Heart left ventricle (tissue), 16 donors: Measurements from ENCODE around the gene SPINK8. TPM values are rescaled to one million over a fixed set of nuclear protein-coding genes. Genes with fewer than 3 reads are reported as not detected.

Experiments used
- ATAC-seq, 4 donors: fragments of 200-7000 bp; cut with Tn5 transposase; one replicate each; pipeline ENCODE4 v1.9.1; 2020 to 2022; ENCODE audit warnings: moderate library complexity in 4 of 4, mild to moderate bottlenecking in 3 of 4, moderate number of reproducible peaks in 1 of 4
- DNase-seq, 5 donors: peaks; one replicate each; pipeline ENCODE4 v3.0.0-alpha.2; 2020
- H3K27ac ChIP-seq, 12 donors: fragments of 200-600 bp; sonication (generic) in 4 of 12; one replicate each; pipeline versions ENCODE4 v1.5.0 to v1.8.0; 2016 to 2022; ENCODE audit warnings: mild to moderate bottlenecking in 2 of 12
- H3K27me3 ChIP-seq, 9 donors: fragments of 200-600 bp; sonication (generic) in 2 of 9; one replicate each; pipeline versions ENCODE4 v1.5.1 to v1.8.0; 2016 to 2022; ENCODE audit warnings: mild to moderate bottlenecking in 3 of 9
- H3K36me3 ChIP-seq, 9 donors: fragments of 200-600 bp; sonication (generic) in 2 of 9; one replicate each; pipeline versions ENCODE4 v1.5.0 to v1.8.0; 2018 to 2022; ENCODE audit warnings: mild to moderate bottlenecking in 2 of 9
- H3K4me1 ChIP-seq, 12 donors: fragments of 200-600 bp; sonication (generic) in 4 of 12; one replicate each; pipeline versions ENCODE4 v1.5.0 to v1.8.0; 2016 to 2022; ENCODE audit warnings: mild to moderate bottlenecking in 3 of 12
- H3K4me3 ChIP-seq, 12 donors: fragments of 200-600 bp; sonication (generic) in 4 of 12; one replicate each; pipeline versions ENCODE4 v1.5.0 to v1.8.0; 2017 to 2022; ENCODE audit warnings: mild to moderate bottlenecking in 9 of 12, moderate library complexity in 4 of 12
- H3K9me3 ChIP-seq, 12 donors: fragments of 200-600 bp; sonication (generic) in 4 of 12; one replicate each; pipeline versions ENCODE4 v1.5.0 to v1.8.0; 2016 to 2022; ENCODE audit warnings: mild to moderate bottlenecking in 1 of 12
- CTCF ChIP-seq, 12 donors: fragments of 200-600 bp; sonication (generic) in 4 of 12; IDR thresholded peaks; one replicate each; pipeline versions ENCODE4 v1.5.0 to v1.8.0; 2018 to 2022; ENCODE audit warnings: antibody characterized with exemption in 12 of 12, mild to moderate bottlenecking in 5 of 12
- POLR2A ChIP-seq, 2 donors: fragments of 450-650 bp; IDR thresholded peaks; one replicate each; pipeline ENCODE4 v1.6.1; 2017; ENCODE audit warnings: antibody characterized with exemption in 2 of 2, mild to moderate bottlenecking in 2 of 2, moderate library complexity in 2 of 2
- WGBS, 4 donors: extraction: QIAGEN DNeasy Blood & Tissue Kit in 2 of 4; methylation state at CpG; one replicate each; pipeline versions ENCODE4 v1.1.5 to v1.1.7; 2013 to 2018; 5-methylcytosine and 5-hydroxymethylcytosine counted together
- intact Hi-C, 10 donors: fragments of 100-400 bp; cut with DNase I; formaldehyde crosslinking; loops; one replicate each; pipeline versions ENCODE4 v1.11.1 to v1.14.2; 2022
- polyA plus RNA-seq, 2 donors: library from polyadenylated mRNA; stranded (reverse); fragments of 200-250 nt; gene quantifications; one replicate each; pipeline ENCODE4 v1.2.3, GENCODE V29; 2013
- total RNA-seq, 9 donors: library from RNA; depleted of rRNA in 2 of 9; stranded (reverse); fragments of >200 nt in 2 of 9; fragmentation: NEBNext Ultra II Directional in 3 of 9; extraction: Animal tissue kit (Norgen Biotek cat#: 25700) in 3 of 9; gene quantifications; one replicate each; pipeline versions ENCODE4 v1.1.0 to v1.2.4, GENCODE V29; 2016 to 2023
- donor health status: ischemic (EF 13 %, LVEDD 7.1; RV severe dilation, severe dysfunction).
- donor health status: healthy with polysubstance abuse.
- donor health status: DM: no; HTN: yes; CAD: no.
- donor health status: DM: no; HTN: no; CAD: no.
- donor health status: ischemic (EF 25% LVEDD 6.9; RV normal size, moderate dysfunction).
- donor health status: ischemic (EF 25% LVEDD 5.7; RV mildly dilated, moderate dysfunction).
- donor health status: healthy.
- donor health status: DM: yes; HTN: yes; CAD: no.
- donor health status: ischemic (EF 35%, LVEDD 5.7; RV mildly dilated, moderate dysfunction).
- donor health status: nonischemic (EF 11% LVEDD 7.7; RV severe dilation, severe dysfunction).
- donor health status: DM: yes; HTN: yes; CAD: no.
- donor health status: PGD.
- donor health status: ischemic (EF 29% LVEDD 5.4; RV normal size, mild dysfunction).
- donor health status: nonischemic (EF 23%, LVEDD 6.1; RV moderate dilation, normal function).

Gene SPINK8
- total and polyA plus RNA-seq, 11 donors, result not detected

GRCh38 chr3:48318713-48319468, 14.6 kb downstream of the SPINK8 start:
- no peak for ATAC-seq
- 56 to 76% (median 61%) methylated on average over 2 of the region's 2 CpGs for WGBS, 4 donors
- no peaks in the 10 kb centered on the region for H3K27me3 ChIP-seq
- no peak overlapping the region for H3K4me3 ChIP-seq
- no peaks in the 10 kb centered on the region for H3K36me3 ChIP-seq
- H3K9me3 ChIP-seq, result peaks cover 0 to 34% (median 17%) of the 10 kb centered on the region in 12 donors
- no peak for TF ChIP-seq CTCF (IDR thresholded peaks at IDR 0.05)
- no peak for TF ChIP-seq POLR2A (IDR thresholded peaks at IDR 0.05)
- DNase-seq, result no peak
- H3K4me1 ChIP-seq, result no peaks in the 10 kb centered on the region
- intact Hi-C loops, result no loop called here
- H3K27ac ChIP-seq, result no peak overlapping the region

GRCh38 chr3:48314542-48314941, 18.9 kb downstream of the SPINK8 start:
- DNase-seq (no peak), ATAC-seq (no peak)
- H3K4me3 ChIP-seq, result no peak overlapping the region
- TF ChIP-seq POLR2A (IDR thresholded peaks at IDR 0.05) (no peak), CTCF (IDR thresholded peaks at IDR 0.05) (no peak)
- peaks cover 0 to 37% (median 20%) of the 10 kb centered on the region in 12 donors for H3K9me3 ChIP-seq
- H3K27ac ChIP-seq, result no peak overlapping the region
- peaks cover 0 to under 1% (median 0%) of the 10 kb centered on the region in 9 donors for H3K27me3 ChIP-seq
- intact Hi-C loops, result no loop called here
- no peaks in the 10 kb centered on the region for H3K4me1 ChIP-seq
- no peaks in the 10 kb centered on the region for H3K36me3 ChIP-seq

DNA sequence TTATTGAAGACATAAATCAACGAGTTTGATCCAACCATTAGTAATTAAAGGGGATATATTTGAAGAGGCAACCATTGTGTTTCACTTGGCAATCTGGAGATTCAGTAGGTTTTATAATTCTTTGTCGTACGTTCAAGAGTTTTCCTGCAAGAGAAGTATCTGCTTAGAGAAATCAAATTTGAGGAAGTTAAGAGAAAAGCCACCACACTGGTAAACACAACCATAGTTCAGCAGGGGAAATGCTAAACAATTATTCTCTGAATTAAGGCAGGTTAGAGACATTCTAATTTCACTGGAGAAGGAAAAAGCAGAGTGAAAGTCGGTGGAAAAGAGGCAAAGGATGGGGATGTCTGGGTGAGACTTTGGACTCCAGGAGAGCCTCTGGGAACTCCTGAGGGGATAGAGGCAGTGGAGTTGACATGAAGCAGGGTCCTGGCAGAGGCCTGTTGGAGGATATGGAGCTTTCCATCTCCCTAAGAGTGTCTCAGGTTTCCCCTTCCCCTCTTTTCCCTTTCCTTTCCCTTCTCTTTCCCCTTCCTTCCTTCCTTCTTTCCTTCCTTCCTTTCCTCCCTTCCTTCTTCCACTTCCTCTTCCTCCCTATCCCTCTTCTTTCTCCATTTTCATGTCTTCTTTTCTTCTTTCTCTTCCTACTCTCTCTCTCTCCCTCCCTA, 26.5 kb downstream of the SPINK8 start:
- TF ChIP-seq POLR2A (IDR thresholded peaks at IDR 0.05), result no peak
- no peak for TF ChIP-seq CTCF (IDR thresholded peaks at IDR 0.05)
- H3K4me1 ChIP-seq, result peaks cover 0 to 7% (median 1%) of the 10 kb centered on the region in 12 donors
- H3K36me3 ChIP-seq, result no peaks in the 10 kb centered on the region
- intact Hi-C loops, result no loop called here
- H3K9me3 ChIP-seq, result peaks cover 0 to 10% (median 0%) of the 10 kb centered on the region in 12 donors
- 58 to 76% (median 66%) methylated on average over 4 of the region's 4 CpGs for WGBS, 4 donors
- peaks cover 0 to 8% (median 0%) of the 10 kb centered on the region in 9 donors for H3K27me3 ChIP-seq
- no peak overlapping the region for H3K27ac ChIP-seq
- DNase-seq (no peak), ATAC-seq (no peak)
- no peak overlapping the region for H3K4me3 ChIP-seq

- ATAC-seq (no peak), DNase-seq (no peak)
- WGBS, 4 donors, result 64 to 71% (median 67%) methylated on average over 2 of the region's 2 CpGs
- H3K4me3 ChIP-seq, result no peak overlapping the region
- peaks cover 0 to 8% (median 0%) of the 10 kb centered on the region in 9 donors for H3K27me3 ChIP-seq
- no peaks in the 10 kb centered on the region for H3K36me3 ChIP-seq
- H3K27ac ChIP-seq, result no peak overlapping the region
- TF ChIP-seq CTCF (IDR thresholded peaks at IDR 0.05), result no peak
- TF ChIP-seq POLR2A (IDR thresholded peaks at IDR 0.05), result no peak
- peaks cover 0 to 10% (median 0%) of the 10 kb centered on the region in 12 donors for H3K9me3 ChIP-seq
- intact Hi-C loops, result no loop called here
- H3K4me1 ChIP-seq, result peaks cover 0 to 12% (median 3%) of the 10 kb centered on the region in 12 donors
These were observed 27.2 kb downstream of the SPINK8 start for GRCh38 chr3:48306290-48306689.
